Heart left ventricle (tissue), 16 donors: ENCODE results near the gene SULT2B1. TPM values are rescaled to one million over a fixed set of nuclear protein-coding genes. Genes with fewer than 3 reads are reported as not detected.

ENCODE experiments used
- ATAC-seq, 4 donors: fragments of 200-7000 bp; cut with Tn5 transposase; one replicate each; pipeline ENCODE4 v1.9.1; 2020 to 2022; ENCODE audit warnings: moderate library complexity in 4 of 4, mild to moderate bottlenecking in 3 of 4, moderate number of reproducible peaks in 1 of 4
- DNase-seq, 5 donors: peaks; one replicate each; pipeline ENCODE4 v3.0.0-alpha.2; 2020
- H3K27ac ChIP-seq, 12 donors: fragments of 200-600 bp; sonication (generic) in 4 of 12; one replicate each; pipeline versions ENCODE4 v1.5.0 to v1.8.0; 2016 to 2022; ENCODE audit warnings: mild to moderate bottlenecking in 2 of 12
- H3K27me3 ChIP-seq, 9 donors: fragments of 200-600 bp; sonication (generic) in 2 of 9; one replicate each; pipeline versions ENCODE4 v1.5.1 to v1.8.0; 2016 to 2022; ENCODE audit warnings: mild to moderate bottlenecking in 3 of 9
- H3K36me3 ChIP-seq, 9 donors: fragments of 200-600 bp; sonication (generic) in 2 of 9; one replicate each; pipeline versions ENCODE4 v1.5.0 to v1.8.0; 2018 to 2022; ENCODE audit warnings: mild to moderate bottlenecking in 2 of 9
- H3K4me1 ChIP-seq, 12 donors: fragments of 200-600 bp; sonication (generic) in 4 of 12; one replicate each; pipeline versions ENCODE4 v1.5.0 to v1.8.0; 2016 to 2022; ENCODE audit warnings: mild to moderate bottlenecking in 3 of 12
- H3K4me3 ChIP-seq, 12 donors: fragments of 200-600 bp; sonication (generic) in 4 of 12; one replicate each; pipeline versions ENCODE4 v1.5.0 to v1.8.0; 2017 to 2022; ENCODE audit warnings: mild to moderate bottlenecking in 9 of 12, moderate library complexity in 4 of 12
- H3K9me3 ChIP-seq, 12 donors: fragments of 200-600 bp; sonication (generic) in 4 of 12; one replicate each; pipeline versions ENCODE4 v1.5.0 to v1.8.0; 2016 to 2022; ENCODE audit warnings: mild to moderate bottlenecking in 1 of 12
- POLR2A ChIP-seq, 2 donors: fragments of 450-650 bp; IDR thresholded peaks; one replicate each; pipeline ENCODE4 v1.6.1; 2017; ENCODE audit warnings: antibody characterized with exemption in 2 of 2, mild to moderate bottlenecking in 2 of 2, moderate library complexity in 2 of 2
- WGBS, 4 donors: extraction: QIAGEN DNeasy Blood & Tissue Kit in 2 of 4; methylation state at CpG; one replicate each; pipeline versions ENCODE4 v1.1.5 to v1.1.7; 2013 to 2018; 5-methylcytosine and 5-hydroxymethylcytosine counted together
- intact Hi-C, 10 donors: fragments of 100-400 bp; cut with DNase I; formaldehyde crosslinking; loops; one replicate each; pipeline versions ENCODE4 v1.11.1 to v1.14.2; 2022
- polyA plus RNA-seq, 2 donors: library from polyadenylated mRNA; stranded (reverse); fragments of 200-250 nt; gene quantifications; one replicate each; pipeline ENCODE4 v1.2.3, GENCODE V29; 2013
- total RNA-seq, 9 donors: library from RNA; depleted of rRNA in 2 of 9; stranded (reverse); fragments of >200 nt in 2 of 9; fragmentation: NEBNext Ultra II Directional in 3 of 9; extraction: Animal tissue kit (Norgen Biotek cat#: 25700) in 3 of 9; gene quantifications; one replicate each; pipeline versions ENCODE4 v1.1.0 to v1.2.4, GENCODE V29; 2016 to 2023
- TF ChIP-seq, protein P1 (sequence below), 12 donors: fragments of 200-600 bp; sonication (generic) in 4 of 12; IDR thresholded peaks; one replicate each; pipeline versions ENCODE4 v1.5.0 to v1.8.0; 2018 to 2022; ENCODE audit warnings: antibody characterized with exemption in 12 of 12, mild to moderate bottlenecking in 5 of 12
- donor health status: ischemic (EF 13 %, LVEDD 7.1; RV severe dilation, severe dysfunction).
- donor health status: healthy with polysubstance abuse.
- donor health status: DM: no; HTN: yes; CAD: no.
- donor health status: DM: no; HTN: no; CAD: no.
- donor health status: ischemic (EF 25% LVEDD 6.9; RV normal size, moderate dysfunction).
- donor health status: ischemic (EF 25% LVEDD 5.7; RV mildly dilated, moderate dysfunction).
- donor health status: healthy.
- donor health status: DM: yes; HTN: yes; CAD: no.
- donor health status: ischemic (EF 35%, LVEDD 5.7; RV mildly dilated, moderate dysfunction).
- donor health status: nonischemic (EF 11% LVEDD 7.7; RV severe dilation, severe dysfunction).
- donor health status: DM: yes; HTN: yes; CAD: no.
- donor health status: PGD.
- donor health status: ischemic (EF 29% LVEDD 5.4; RV normal size, mild dysfunction).
- donor health status: nonischemic (EF 23%, LVEDD 6.1; RV moderate dilation, normal function).

Gene SULT2B1
- total and polyA plus RNA-seq, 11 donors, result 0.19 to 0.45 TPM; not detected in 9

DNA sequence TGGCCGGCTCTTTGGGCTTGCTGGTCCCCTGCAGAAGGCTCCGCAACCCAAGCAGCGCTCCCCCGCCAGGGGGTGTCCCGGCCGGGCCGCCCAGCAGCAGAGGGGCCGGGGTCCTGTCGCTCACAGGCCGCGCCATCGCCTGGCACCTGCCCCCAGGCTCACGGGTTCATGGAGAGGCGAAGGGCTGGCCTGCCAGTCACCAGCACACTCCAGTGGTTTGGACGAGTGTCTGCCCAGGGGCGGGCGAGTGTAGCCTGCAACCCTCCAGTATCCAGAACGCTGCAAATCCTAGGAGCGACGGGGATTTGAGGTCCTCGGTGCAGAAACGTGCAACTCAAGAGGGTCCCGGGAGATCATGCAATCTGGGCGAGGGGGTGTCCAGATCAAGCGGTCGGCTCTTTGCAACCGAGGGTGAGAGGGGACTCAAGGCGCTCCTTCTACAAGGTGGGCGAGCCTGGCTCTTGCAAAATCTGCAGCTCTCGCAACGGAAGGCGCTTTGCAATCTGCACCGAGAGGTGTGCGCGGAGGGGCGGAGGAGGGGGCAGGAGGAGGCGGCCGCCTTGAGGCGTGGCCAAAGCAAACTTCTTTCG is 85.0 kb downstream of the SULT2B1 start, which contains the start of gene DBP:
TSS of gene DBP (minus strand) at position 521 of the 590 bp plus-strand sequence. CDS start at position 136, 385 bp downstream.
- intact Hi-C loops, result loop anchor here in 1 of 10 donors (2.0 to 5.0 kb wide), 2 partner anchors 18 to 335 kb away; partner anchors contain the start of genes RPL18 and SPHK2
- WGBS, 4 donors, result 0 to 3% (median 0%) methylated on average over 8 to 40 of the region's 40 CpGs
- DNase-seq, result peak in 3 of 5 donors; percentile 50 to 75 (median 73)
- no peaks in the 10 kb centered on the region for H3K9me3 ChIP-seq
- H3K4me3 ChIP-seq, result peak within 1 kb of the TSS; percentile 19 to 93 (median 78)
- peak in 3 of 4 donors; percentile 1 to 6 (median 3) for ATAC-seq
- TF ChIP-seq, protein P1, sequence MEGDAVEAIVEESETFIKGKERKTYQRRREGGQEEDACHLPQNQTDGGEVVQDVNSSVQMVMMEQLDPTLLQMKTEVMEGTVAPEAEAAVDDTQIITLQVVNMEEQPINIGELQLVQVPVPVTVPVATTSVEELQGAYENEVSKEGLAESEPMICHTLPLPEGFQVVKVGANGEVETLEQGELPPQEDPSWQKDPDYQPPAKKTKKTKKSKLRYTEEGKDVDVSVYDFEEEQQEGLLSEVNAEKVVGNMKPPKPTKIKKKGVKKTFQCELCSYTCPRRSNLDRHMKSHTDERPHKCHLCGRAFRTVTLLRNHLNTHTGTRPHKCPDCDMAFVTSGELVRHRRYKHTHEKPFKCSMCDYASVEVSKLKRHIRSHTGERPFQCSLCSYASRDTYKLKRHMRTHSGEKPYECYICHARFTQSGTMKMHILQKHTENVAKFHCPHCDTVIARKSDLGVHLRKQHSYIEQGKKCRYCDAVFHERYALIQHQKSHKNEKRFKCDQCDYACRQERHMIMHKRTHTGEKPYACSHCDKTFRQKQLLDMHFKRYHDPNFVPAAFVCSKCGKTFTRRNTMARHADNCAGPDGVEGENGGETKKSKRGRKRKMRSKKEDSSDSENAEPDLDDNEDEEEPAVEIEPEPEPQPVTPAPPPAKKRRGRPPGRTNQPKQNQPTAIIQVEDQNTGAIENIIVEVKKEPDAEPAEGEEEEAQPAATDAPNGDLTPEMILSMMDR (IDR thresholded peaks at IDR 0.05), result peak in 5 of 12 donors; percentile 8 to 31 (median 24)
- no peak for TF ChIP-seq POLR2A (IDR thresholded peaks at IDR 0.05)
- H3K36me3 ChIP-seq, result peaks cover 0 to 17% (median 3%) of the 10 kb centered on the region in 9 donors
- H3K27ac ChIP-seq, result peak within 1 kb of the TSS; percentile 85 to 100 (median 96)
- no peaks in the 10 kb centered on the region for H3K27me3 ChIP-seq
- peaks cover 16 to 57% (median 41%) of the 10 kb centered on the region in 12 donors for H3K4me1 ChIP-seq

- intact Hi-C loops, result loop anchor here in 1 of 10 donors (2.0 to 5.0 kb wide), 2 partner anchors 19 to 335 kb away; partner anchors contain the start of genes RPL18 and SPHK2
- DNase-seq, result peak; percentile 100
- no peaks in the 10 kb centered on the region for H3K27me3 ChIP-seq
- peaks cover 0 to 11% (median 1%) of the 10 kb centered on the region in 9 donors for H3K36me3 ChIP-seq
- no peak for TF ChIP-seq POLR2A (IDR thresholded peaks at IDR 0.05)
- TF ChIP-seq, protein P1 (IDR thresholded peaks at IDR 0.05), result no peak
- no peaks in the 10 kb centered on the region for H3K9me3 ChIP-seq
- H3K4me3 ChIP-seq, result peak overlapping the region; percentile 19 to 93 (median 78)
- 0 to 1% (median 1%) methylated on average over 10 to 38 of the region's 38 CpGs for WGBS, 4 donors
- H3K4me1 ChIP-seq, result peaks cover 16 to 54% (median 36%) of the 10 kb centered on the region in 12 donors
- ATAC-seq, result peak; percentile 78 to 87 (median 84)
- peak overlapping the region; percentile 85 to 100 (median 96) for H3K27ac ChIP-seq
These were observed 85.5 kb downstream of the SULT2B1 start for GRCh38 chr19:48637449-48637947.

- DNase-seq (peak; percentile 83 to 91 (median 88)), ATAC-seq (peak; percentile 39 to 58 (median 46))
- Histone ChIP-seq H3K36me3 (peaks cover 0 to 4% (median 0%) of the 10 kb centered on the region in 9 donors), H3K9me3 (no peaks in the 10 kb centered on the region), H3K27me3 (no peaks in the 10 kb centered on the region), H3K4me3 (peak overlapping the region; percentile 6 to 93 (median 78)), H3K4me1 (peaks cover 14 to 47% (median 29%) of the 10 kb centered on the region in 12 donors), H3K27ac (peak overlapping the region; percentile 85 to 100 (median 96))
- WGBS, 4 donors, result 8 to 10% (median 9%) methylated on average over 29 of the region's 29 CpGs
- intact Hi-C loops, result loop anchor here in 1 of 10 donors (2.0 to 5.0 kb wide), 2 partner anchors 19 to 334 kb away; partner anchors contain the start of genes RPL18 and SPHK2
- TF ChIP-seq, protein P1 (IDR thresholded peaks at IDR 0.05), result peak in 1 of 12 donors; percentile 15
- no peak for TF ChIP-seq POLR2A (IDR thresholded peaks at IDR 0.05)
These were observed 86.2 kb downstream of the SULT2B1 start for GRCh38 chr19:48637948-48638830.
